Activated naive CD8-positive, alpha-beta T cell treated with anti-CD3 and anti-CD28 coated beads, Interleukin-2, amount 10 ng/mL, durations not matched to agents 7 days and 5 days (primary cell): ENCODE results near the gene SYT9. TPM values are rescaled to one million over a fixed set of nuclear protein-coding genes. Genes with fewer than 3 reads are reported as not detected.

Experiments used
- ATAC-seq: fragments of 150-1000 bp; cut with Tn5 transposase; one replicate; pipeline ENCODE4 v1.10.0; 2021; ENCODE audit warnings: low read depth, moderate library complexity
- POLR2A ChIA-PET: fragments of 350-600 bp; sonication (Branson Sonifier 250); formaldehyde crosslinking; loops from one replicate; lab custom pipeline; 2021; ENCODE audit warnings: antibody characterized with exemption; lab: Charles Lee
- DNase-seq: peaks from one replicate; pipeline ENCODE4 v3.0.0; 2021
- H3K27ac Mint-ChIP-seq: one replicate; pipeline ENCODE4 v1.8.0; 2022; ENCODE audit warnings: mild to moderate bottlenecking, mixed read lengths
- H3K27me3 Mint-ChIP-seq: one replicate; pipeline ENCODE4 v1.8.0; 2022; ENCODE audit warnings: mild to moderate bottlenecking, moderate library complexity, mixed read lengths
- H3K36me3 Mint-ChIP-seq: one replicate; pipeline ENCODE4 v1.8.0; 2021; ENCODE audit warnings: mild to moderate bottlenecking, mixed read lengths
- H3K4me1 Mint-ChIP-seq: one replicate; pipeline ENCODE4 v1.8.0; 2021; ENCODE audit warnings: mixed read lengths
- H3K4me3 Mint-ChIP-seq: one replicate; pipeline ENCODE4 v1.8.0; 2022; ENCODE audit warnings: mild to moderate bottlenecking, moderate library complexity, mixed read lengths
- H3K9me3 Mint-ChIP-seq: one replicate; pipeline ENCODE4 v1.8.0; 2021; ENCODE audit warnings: mixed read lengths
- total RNA-seq, 2 experiments: library from RNA; stranded (reverse); gene quantifications; one replicate each; pipeline ENCODE4 v1.2.3, GENCODE V29; 2021

Gene SYT9
- total RNA-seq, 2 experiments from 2014 or later: not detected

DNA sequence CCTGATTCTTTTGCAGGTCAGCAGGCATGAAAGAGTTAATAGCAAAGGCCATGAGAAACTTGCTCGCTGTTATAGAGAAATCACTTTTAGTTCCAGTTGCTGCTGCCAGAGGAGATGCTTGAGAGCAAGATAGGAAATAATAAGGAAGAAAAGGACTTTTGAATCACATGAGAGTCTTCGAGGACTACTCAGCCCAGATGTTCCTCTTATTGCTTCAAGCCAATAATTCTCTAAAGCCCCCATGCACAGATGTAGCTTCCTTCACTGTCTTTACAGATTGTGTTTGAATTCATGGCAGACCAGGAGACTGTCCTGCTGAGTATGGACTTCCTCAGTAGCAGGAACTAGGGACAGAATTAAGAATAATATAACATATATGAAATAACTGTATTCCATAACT lies 183.5 kb downstream of the SYT9 start:
- POLR2A ChIA-PET: no interaction called here
- peaks cover 6% of the 10 kb centered on the region for H3K27me3 Mint-ChIP-seq
- peaks cover 5% of the 10 kb centered on the region for H3K36me3 Mint-ChIP-seq
- no peak overlapping the region for H3K27ac Mint-ChIP-seq
- no peak for DNase-seq
- no peak for ATAC-seq
- H3K9me3 Mint-ChIP-seq: peaks cover 4% of the 10 kb centered on the region
- H3K4me3 Mint-ChIP-seq: no peak overlapping the region
- H3K4me1 Mint-ChIP-seq: peaks cover 15% of the 10 kb centered on the region

DNA sequence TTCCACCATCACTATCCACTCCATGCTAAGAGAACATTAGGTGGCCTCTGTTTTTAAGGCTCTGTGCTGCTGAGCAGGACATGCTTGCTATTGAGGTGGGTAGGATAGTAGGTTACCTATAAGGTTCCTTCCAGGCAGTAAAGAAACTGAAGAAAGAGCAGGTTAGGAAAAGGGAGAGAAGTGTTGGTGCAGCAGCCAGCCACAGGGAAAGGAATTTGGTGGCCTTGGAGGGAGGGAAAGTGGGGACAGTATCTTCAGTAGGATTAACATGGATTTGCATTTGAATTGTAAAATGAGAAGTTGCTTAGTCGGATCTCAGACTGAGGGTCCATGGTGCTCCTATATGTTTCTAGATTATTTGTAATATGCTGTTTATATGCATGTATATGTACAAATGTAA lies 184.4 kb downstream of the SYT9 start:
- Mint-ChIP-seq H3K27ac (peak overlapping the region; percentile 80), H3K4me1 (peaks cover 18% of the 10 kb centered on the region), H3K36me3 (peaks cover 5% of the 10 kb centered on the region), H3K27me3 (peaks cover 5% of the 10 kb centered on the region), H3K4me3 (peak overlapping the region; percentile 55), H3K9me3 (peaks cover 4% of the 10 kb centered on the region)
- ATAC-seq (no peak), DNase-seq (no peak)
- POLR2A ChIA-PET: no interaction called here

DNA sequence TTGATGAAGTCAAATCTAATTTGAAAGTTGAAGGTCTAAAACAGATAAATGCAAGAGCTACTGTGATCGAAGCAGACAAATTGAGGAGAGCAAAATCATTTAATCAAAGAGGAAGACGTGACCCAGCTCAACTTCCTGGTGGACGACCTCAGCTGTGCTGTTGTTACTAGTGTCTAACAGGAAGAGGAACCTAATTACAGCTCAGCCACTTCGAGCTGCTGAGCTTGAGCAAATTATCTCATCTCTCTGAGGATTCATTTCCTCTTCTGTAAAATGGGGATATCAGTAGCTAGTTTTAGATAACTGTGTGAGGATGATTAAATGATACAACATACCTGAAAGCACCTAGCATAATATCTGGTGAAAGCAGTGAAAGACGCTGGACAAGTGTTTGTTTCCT lies 185.0 kb downstream of the SYT9 start:
- peak overlapping the region; percentile 55 for H3K4me3 Mint-ChIP-seq
- H3K27ac Mint-ChIP-seq: peak overlapping the region; percentile 80
- H3K9me3 Mint-ChIP-seq: peaks cover 4% of the 10 kb centered on the region
- POLR2A ChIA-PET: no interaction called here
- peaks cover 5% of the 10 kb centered on the region for H3K36me3 Mint-ChIP-seq
- H3K27me3 Mint-ChIP-seq: peaks cover 4% of the 10 kb centered on the region
- DNase-seq (no peak), ATAC-seq (peak; percentile 95)
- peaks cover 18% of the 10 kb centered on the region for H3K4me1 Mint-ChIP-seq

DNA sequence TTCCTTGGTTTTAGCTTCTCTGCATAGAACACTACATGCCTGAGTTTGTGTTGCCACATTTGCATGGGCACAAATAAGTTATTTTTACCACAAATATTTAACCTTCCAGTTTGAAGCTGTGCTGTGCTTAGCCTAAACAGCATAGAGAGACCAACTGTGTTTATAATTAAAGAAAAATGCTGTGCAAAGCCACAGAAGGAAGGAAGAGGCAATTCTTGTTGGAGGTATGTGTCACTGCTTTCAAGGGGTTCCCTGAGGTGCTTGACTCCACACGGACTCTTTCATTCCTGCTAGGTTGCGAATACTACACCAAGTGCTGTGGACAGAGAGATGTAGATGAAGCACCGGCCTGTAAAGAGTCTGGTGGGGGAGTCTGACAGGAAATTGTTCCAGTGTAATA lies 186.0 kb downstream of the SYT9 start:
- POLR2A ChIA-PET: no interaction called here
- Mint-ChIP-seq H3K27me3 (peaks cover 4% of the 10 kb centered on the region), H3K27ac (no peak overlapping the region), H3K36me3 (peaks cover 5% of the 10 kb centered on the region), H3K9me3 (peaks cover 4% of the 10 kb centered on the region), H3K4me3 (no peak overlapping the region), H3K4me1 (peaks cover 18% of the 10 kb centered on the region)
- DNase-seq (no peak), ATAC-seq (no peak)

DNA sequence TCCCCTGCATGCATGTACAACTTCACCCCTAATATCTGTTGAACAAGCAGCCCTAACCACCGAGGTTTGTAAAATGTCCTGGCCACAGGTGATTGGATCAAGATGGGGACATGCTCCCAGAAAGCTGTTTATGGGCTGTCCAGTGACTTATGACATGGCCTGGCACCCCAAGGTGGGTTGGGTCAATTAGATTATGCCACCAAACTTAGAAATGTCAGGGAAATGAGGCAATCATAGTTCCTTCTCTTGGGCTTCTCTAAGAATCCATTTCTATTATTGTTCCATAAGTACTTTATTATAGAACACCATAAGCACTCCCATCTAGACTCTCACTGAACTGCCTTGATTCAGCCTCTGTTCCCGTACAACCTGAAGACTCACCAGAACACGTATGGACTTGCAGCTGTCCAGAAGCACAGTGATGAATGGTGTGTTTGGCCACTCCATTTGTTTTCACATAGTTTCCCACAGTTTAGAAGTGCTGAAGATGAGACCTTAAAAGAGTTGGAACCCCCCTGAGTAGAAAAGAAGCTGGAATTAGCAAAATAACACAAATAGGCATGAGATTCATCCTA lies 188.1 kb downstream of the SYT9 start:
- Mint-ChIP-seq H3K4me3 (no peak overlapping the region), H3K36me3 (peaks cover 5% of the 10 kb centered on the region), H3K4me1 (peaks cover 18% of the 10 kb centered on the region), H3K27ac (no peak overlapping the region), H3K27me3 (no peaks in the 10 kb centered on the region), H3K9me3 (peaks cover 4% of the 10 kb centered on the region)
- POLR2A ChIA-PET: no interaction called here
- DNase-seq (no peak), ATAC-seq (no peak)

DNA sequence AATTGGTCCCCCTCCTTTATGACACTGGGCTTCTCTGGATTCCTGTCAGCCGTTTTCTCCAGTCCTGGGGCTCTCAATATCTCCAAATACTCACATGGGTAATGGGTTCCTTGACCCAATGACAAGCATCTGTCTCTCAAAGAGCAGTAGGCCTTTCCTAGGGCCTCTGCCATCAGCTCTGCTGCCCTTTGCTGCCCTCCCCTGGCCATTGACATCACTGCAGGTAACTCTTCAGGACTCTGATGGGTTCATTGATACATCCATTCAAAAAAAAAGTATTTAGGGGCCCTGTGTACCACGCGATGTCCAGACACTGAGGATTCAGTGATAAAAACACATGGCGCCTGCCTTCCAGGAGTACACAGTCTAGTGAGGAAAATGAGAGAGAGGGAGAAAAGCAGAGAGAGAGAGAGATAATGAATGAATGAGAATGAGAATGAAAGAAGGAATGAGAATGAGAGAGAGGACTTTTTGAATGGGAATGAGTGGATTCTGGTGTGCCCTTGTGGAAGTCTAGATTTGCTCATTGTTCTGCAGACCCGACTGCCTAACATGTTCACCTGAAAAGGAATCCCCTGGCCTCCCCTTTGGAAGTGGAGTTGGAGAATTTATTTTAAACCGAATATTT lies 191.0 kb downstream of the SYT9 start:
- ATAC-seq: peak; percentile 79
- POLR2A ChIA-PET: interaction anchor here (0.6 kb wide), 1 partner anchor 662 kb away, joined by 3 read pairs; no protein-coding TSS in a partner anchor
- no peaks in the 10 kb centered on the region for H3K9me3 Mint-ChIP-seq
- DNase-seq: peak; percentile 79
- H3K4me3 Mint-ChIP-seq: no peak overlapping the region
- H3K4me1 Mint-ChIP-seq: peaks cover 7% of the 10 kb centered on the region
- no peaks in the 10 kb centered on the region for H3K27me3 Mint-ChIP-seq
- H3K27ac Mint-ChIP-seq: no peak overlapping the region
- H3K36me3 Mint-ChIP-seq: no peaks in the 10 kb centered on the region

DNA sequence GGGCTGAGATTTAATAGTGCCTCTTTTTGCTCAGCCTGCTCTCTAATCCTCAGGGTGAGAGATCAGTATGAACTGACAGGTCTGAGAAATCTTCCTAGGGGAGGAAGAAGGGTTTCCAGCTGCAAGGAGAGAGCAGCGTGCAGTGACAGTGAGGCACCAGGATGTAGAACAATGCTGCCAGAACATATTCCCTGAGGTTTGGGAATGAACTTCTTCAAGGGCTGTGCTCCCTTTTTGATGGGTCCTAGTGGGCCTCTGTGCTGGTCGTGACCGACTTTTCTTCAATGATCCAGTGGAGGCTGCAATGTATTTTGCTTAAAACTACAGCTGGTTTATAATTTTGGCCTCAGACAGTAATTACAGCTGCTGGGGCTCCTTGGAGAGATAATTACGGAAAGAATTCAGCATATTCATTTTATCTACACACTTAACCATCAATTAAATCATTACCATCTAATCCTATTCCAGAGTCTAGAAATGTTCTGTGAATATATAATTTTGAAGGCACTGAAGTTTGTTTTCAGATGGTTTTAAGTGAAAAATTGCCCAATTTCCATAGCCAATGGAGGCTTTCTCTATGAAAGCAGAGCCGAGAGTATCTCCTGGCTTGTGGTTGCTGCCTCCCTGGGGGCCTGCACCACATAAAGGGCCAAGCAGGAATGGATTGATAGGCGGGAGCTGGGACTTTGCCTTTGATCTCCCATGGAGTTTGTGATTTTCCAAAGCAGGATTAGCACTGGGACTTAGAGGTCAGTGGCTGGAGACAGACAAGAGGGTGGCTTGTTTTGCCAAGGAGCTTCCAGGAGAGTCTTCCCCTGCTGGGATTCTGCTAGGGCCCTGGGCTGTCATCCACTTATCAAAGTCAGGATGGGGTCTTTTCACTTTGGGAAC lies 192.6 kb downstream of the SYT9 start:
- Mint-ChIP-seq H3K9me3 (no peaks in the 10 kb centered on the region), H3K27me3 (no peaks in the 10 kb centered on the region)
- POLR2A ChIA-PET: no interaction called here

DNA sequence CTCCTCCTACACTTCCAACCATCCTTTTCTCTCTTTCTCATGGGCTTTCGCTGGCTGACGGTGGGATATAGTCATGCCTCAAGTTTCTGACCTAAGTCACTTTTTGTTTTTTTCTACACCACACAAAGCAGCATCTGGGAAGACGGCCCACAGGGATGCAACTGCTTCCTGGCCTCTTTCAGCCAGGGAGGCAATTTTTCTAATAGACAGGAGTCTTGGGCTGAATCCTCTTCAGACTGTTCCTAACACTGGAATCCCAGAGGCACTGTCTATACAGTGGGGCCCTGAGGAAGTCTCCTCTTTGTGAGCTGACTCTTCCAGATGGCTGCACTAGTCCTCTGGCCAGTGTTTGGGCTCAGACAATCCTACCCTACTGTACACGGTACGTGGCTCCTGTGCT lies 193.9 kb downstream of the SYT9 start:
- no peaks in the 10 kb centered on the region for H3K27me3 Mint-ChIP-seq
- DNase-seq (no peak), ATAC-seq (no peak)
- H3K36me3 Mint-ChIP-seq: no peaks in the 10 kb centered on the region
- H3K4me1 Mint-ChIP-seq: peaks cover 4% of the 10 kb centered on the region
- H3K4me3 Mint-ChIP-seq: no peak overlapping the region
- POLR2A ChIA-PET: no interaction called here
- no peaks in the 10 kb centered on the region for H3K9me3 Mint-ChIP-seq
- H3K27ac Mint-ChIP-seq: no peak overlapping the region

More for the DNA sequence above, 192.6 kb downstream of the SYT9 start:
- no peak for ATAC-seq
- Mint-ChIP-seq H3K27ac (no peak overlapping the region), H3K36me3 (no peaks in the 10 kb centered on the region), H3K4me1 (peaks cover 4% of the 10 kb centered on the region), H3K4me3 (no peak overlapping the region)
- DNase-seq: no peak

DNA sequence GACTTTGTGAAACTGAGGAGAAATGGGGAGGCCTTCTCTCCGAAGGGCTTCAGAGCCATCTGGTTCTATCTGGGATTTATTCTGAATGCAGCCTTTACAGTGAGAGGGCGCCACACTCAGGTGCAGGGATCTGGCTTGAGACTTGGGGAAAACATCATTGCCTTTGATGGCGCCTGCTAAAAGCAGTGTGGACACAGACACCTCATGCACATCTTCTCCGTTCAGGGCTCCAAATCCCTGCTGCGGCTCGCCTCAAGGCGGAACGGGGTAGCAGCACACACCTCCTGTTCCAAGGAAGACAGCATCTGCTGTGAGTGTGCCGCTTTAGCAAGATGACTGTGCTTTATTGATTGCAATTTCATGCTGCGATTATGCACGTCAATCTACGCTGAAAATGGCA lies 196.5 kb downstream of the SYT9 start:
- DNase-seq (no peak), ATAC-seq (no peak)
- Mint-ChIP-seq H3K36me3 (no peaks in the 10 kb centered on the region), H3K4me1 (no peaks in the 10 kb centered on the region), H3K27me3 (no peaks in the 10 kb centered on the region), H3K4me3 (no peak overlapping the region), H3K27ac (no peak overlapping the region), H3K9me3 (no peaks in the 10 kb centered on the region)
- POLR2A ChIA-PET: no interaction called here

DNA sequence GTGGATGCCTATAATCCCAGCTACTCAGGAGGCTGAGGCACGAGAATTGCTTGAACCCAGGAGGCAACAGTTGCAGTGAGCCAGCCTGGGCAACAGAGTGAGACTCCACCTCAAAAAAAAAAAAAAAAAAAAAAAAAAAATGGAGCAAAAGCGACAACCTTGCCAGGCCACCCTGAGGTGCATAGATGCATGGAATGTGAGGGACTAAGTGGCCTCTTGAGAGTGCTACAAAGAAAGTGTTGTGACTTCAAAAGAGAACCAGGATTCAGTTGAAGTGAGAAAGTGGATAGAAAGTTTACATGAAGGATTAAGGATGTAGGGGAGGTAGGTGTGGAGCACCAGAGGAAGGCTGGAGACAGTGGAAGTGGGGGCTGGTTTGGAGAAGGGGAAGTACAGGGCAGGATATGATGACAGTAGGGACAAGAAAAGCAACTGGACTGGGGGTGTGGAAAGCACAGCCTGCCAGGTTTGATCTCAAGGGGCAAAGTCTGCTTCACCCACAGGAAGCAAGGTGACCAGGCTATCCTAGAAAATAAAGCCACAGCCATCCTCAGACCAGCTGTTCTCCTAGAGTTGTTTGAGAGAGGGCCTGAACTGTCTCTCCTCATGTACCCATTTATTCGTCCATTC lies 197.6 kb downstream of the SYT9 start:
- Mint-ChIP-seq H3K36me3 (no peaks in the 10 kb centered on the region), H3K27ac (no peak overlapping the region), H3K4me3 (no peak overlapping the region), H3K27me3 (no peaks in the 10 kb centered on the region), H3K9me3 (no peaks in the 10 kb centered on the region), H3K4me1 (no peaks in the 10 kb centered on the region)
- POLR2A ChIA-PET: no interaction called here
- ATAC-seq (no peak), DNase-seq (no peak)

DNA sequence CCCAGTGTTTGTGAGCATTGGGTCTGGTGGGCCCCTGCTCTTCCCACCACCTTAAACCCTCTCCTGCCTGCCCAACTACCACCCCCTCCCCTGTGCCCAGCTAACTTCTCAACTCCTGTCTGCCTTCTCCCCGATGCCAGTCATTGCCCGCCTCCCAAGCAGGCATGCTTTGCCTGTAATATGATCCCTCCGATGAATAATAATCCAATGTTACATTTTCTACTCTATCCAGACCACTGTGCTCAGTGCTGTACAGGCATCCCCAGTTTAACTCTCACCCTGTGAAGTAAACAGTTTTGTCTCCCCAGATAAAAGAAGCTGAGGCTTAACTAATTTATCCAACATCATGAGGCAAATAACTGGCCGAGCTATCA lies 198.1 kb downstream of the SYT9 start:
- ATAC-seq (no peak), DNase-seq (no peak)
- Mint-ChIP-seq H3K4me3 (no peak overlapping the region), H3K9me3 (no peaks in the 10 kb centered on the region), H3K27ac (no peak overlapping the region), H3K36me3 (no peaks in the 10 kb centered on the region), H3K4me1 (no peaks in the 10 kb centered on the region), H3K27me3 (no peaks in the 10 kb centered on the region)
- POLR2A ChIA-PET: no interaction called here

DNA sequence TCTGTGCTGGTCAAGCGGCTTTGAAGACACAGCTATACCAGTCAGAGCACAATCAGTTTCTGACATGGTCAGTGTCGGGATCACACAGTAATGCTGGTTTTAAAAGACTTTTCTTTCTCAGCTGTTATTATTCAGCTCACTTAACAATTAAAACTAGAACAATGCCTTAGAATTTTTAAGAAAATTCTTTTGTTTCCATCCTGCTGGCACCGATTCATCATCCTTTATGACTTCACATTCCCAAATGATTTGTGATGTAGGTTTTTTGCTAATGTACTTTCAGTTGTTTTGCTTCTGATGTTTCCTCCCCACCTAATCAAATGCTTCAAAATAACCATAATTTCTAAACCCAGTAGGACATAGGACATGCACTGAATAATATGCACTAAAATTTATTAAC lies 199.1 kb downstream of the SYT9 start:
- no peak overlapping the region for H3K4me3 Mint-ChIP-seq
- no peaks in the 10 kb centered on the region for H3K9me3 Mint-ChIP-seq
- no peaks in the 10 kb centered on the region for H3K27me3 Mint-ChIP-seq
- no peaks in the 10 kb centered on the region for H3K36me3 Mint-ChIP-seq
- POLR2A ChIA-PET: no interaction called here
- no peak for ATAC-seq
- no peak overlapping the region for H3K27ac Mint-ChIP-seq
- DNase-seq: no peak
- no peaks in the 10 kb centered on the region for H3K4me1 Mint-ChIP-seq

DNA sequence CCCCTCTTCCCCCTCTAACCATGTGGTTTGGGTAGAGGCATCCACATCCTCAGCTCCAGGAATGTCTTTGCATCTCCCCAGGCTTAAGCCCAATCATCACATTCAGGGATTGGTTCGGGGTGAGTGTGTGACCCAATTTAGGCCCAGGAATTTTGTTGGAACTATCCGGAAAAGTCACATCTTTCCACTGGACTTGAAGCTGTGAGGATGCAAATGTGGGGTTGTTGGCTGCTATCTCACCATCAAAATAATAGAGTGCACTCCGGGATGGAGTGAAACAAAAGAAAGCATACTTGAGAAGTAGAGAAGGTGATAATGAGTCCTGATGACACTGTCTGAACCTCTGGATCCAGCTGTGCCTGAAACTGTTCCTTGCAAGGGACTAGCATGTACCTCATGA lies 199.8 kb downstream of the SYT9 start:
- POLR2A ChIA-PET: no interaction called here
- no peaks in the 10 kb centered on the region for H3K36me3 Mint-ChIP-seq
- H3K4me1 Mint-ChIP-seq: no peaks in the 10 kb centered on the region
- no peak overlapping the region for H3K4me3 Mint-ChIP-seq
- H3K27ac Mint-ChIP-seq: no peak overlapping the region
- ATAC-seq (no peak), DNase-seq (no peak)
- H3K9me3 Mint-ChIP-seq: no peaks in the 10 kb centered on the region
- no peaks in the 10 kb centered on the region for H3K27me3 Mint-ChIP-seq
